Endothelial cell of umbilical vein (primary cell): Measurements from ENCODE around the gene SLC22A23. TPM values are rescaled to one million over a fixed set of nuclear protein-coding genes. Genes with fewer than 3 reads are reported as not detected.

Source experiments
- BruUV-seq: library from RNA; stranded (reverse); fragments of 400-500 nt; replicated peaks from 2 replicates; lab custom pipeline; 2021; lab: Mats Ljungman, UMichigan
- CTCF ChIA-PET: fragments of 300-600, 350-600 bp; sonication (Branson Sonifier 250); formaldehyde crosslinking; loops from one replicate; lab custom pipeline; 2021; ENCODE audit warnings: antibody characterized with exemption, inconsistent platforms; lab: Charles Lee
- POLR2A ChIA-PET: fragments of 300-600, 350-600 bp; sonication (Branson Sonifier 250); formaldehyde crosslinking; loops from one replicate; lab custom pipeline; 2021; ENCODE audit warnings: antibody characterized with exemption, inconsistent platforms; lab: Charles Lee
- DNase-seq: peaks from one replicate; pipeline ENCODE4 v3.0.0-alpha.2; 2011; ENCODE audit warnings: low read depth, low spot score
- FAIRE-seq: peaks from 2 replicates; lab custom pipeline; 2011; peaks lifted over from hg19 to GRCh38; lab: Jason Lieb, UNC
- H2AFZ ChIP-seq: 2 replicates; pipeline ENCODE4 v1.6.0; 2012; ENCODE audit warnings: low read depth, low read length, control low read depth, inconsistent platforms
- H3K27ac ChIP-seq: 2 replicates; pipeline ENCODE4 v1.5.1; 2011; ENCODE audit warnings: low read depth, mild to moderate bottlenecking, control low read depth, low read length, moderate library complexity; ENCODE audit not compliant: insufficient read depth
- H3K27me3 ChIP-seq, 2 experiments: 2 replicates each; pipeline versions ENCODE4 v1.6.0 to v1.6.1; 2011; ENCODE audit warnings: low read length in 2 of 2, mixed read lengths in 1 of 2; ENCODE audit not compliant: control insufficient read depth in 2 of 2, insufficient read depth in 2 of 2
- H3K36me3 ChIP-seq, 2 experiments: 2 replicates in 1 of 2; 3 replicates in 1 of 2; pipeline ENCODE4 v1.5.1; 2011; ENCODE audit warnings: low read length in 2 of 2, mild to moderate bottlenecking in 1 of 2, moderate library complexity in 1 of 2; ENCODE audit not compliant: control insufficient read depth in 2 of 2, insufficient read depth in 2 of 2; ENCODE audit errors: extremely low read depth in 1 of 2
- H3K4me1 ChIP-seq: 3 replicates; pipeline ENCODE4 v1.5.1; 2011; ENCODE audit warnings: mild to moderate bottlenecking, low read length; ENCODE audit not compliant: control insufficient read depth, insufficient read depth; ENCODE audit errors: extremely low read depth
- H3K4me2 ChIP-seq: 2 replicates; pipeline ENCODE4 v1.6.1; 2011; ENCODE audit warnings: low read length, control low read depth, mixed read lengths; ENCODE audit not compliant: insufficient read depth
- H3K4me3 ChIP-seq, 3 experiments: fragments of 200-600 bp in 1 of 3; sonication (generic), shearing (Covaris generic) in 1 of 3; replicated peaks in 1 of 3; 2 replicates each; pipeline ENCODE4 v1.5.1; 2011 to 2016; ENCODE audit warnings: control low read depth in 3 of 3, low read length in 3 of 3, mild to moderate bottlenecking in 2 of 3, inconsistent platforms in 1 of 3, low read depth in 1 of 3, moderate library complexity in 1 of 3; ENCODE audit not compliant: insufficient read depth in 1 of 3
- H3K79me2 ChIP-seq: 2 replicates; pipeline ENCODE4 v1.6.0; 2012; ENCODE audit warnings: low read length, inconsistent platforms; ENCODE audit not compliant: control insufficient read depth, insufficient read depth
- H3K9ac ChIP-seq: replicated peaks from 2 replicates; pipeline ENCODE3; 2011; ENCODE audit warnings: low read length, control low read depth; ENCODE audit not compliant: insufficient read depth; ENCODE audit errors: extremely low read depth
- H3K9me1 ChIP-seq: replicated peaks from 3 replicates; pipeline ENCODE4 v1.6.0; 2011; ENCODE audit warnings: mild to moderate bottlenecking, low read length; ENCODE audit not compliant: control insufficient read depth, insufficient read depth; ENCODE audit errors: extremely low read depth
- H3K9me3 ChIP-seq: replicated peaks from 2 replicates; pipeline ENCODE4 v1.5.1; 2012; ENCODE audit warnings: low read length, inconsistent platforms; ENCODE audit not compliant: control insufficient read depth, insufficient read depth
- H4K20me1 ChIP-seq: replicated peaks from 2 replicates; pipeline ENCODE3; 2011; ENCODE audit warnings: mild to moderate bottlenecking, low read length; ENCODE audit not compliant: control insufficient read depth, insufficient read depth; ENCODE audit errors: extremely low read depth
- CTCF ChIP-seq, 2 donors: IDR thresholded peaks; 1 replicate in 1 of 2; 2 replicates in 1 of 2; pipeline ENCODE4 v1.5.1; 2011; ENCODE audit warnings: low read length in 2 of 2, mild to moderate bottlenecking in 2 of 2, moderate library complexity in 2 of 2, control low read depth in 1 of 2, inconsistent platforms in 1 of 2, low read depth in 1 of 2; ENCODE audit not compliant: insufficient read depth in 1 of 2; ENCODE audit errors: extremely low read depth in 1 of 2
- EZH2 ChIP-seq: IDR thresholded peaks from 2 replicates; pipeline ENCODE4 v1.6.1; 2012; ENCODE audit warnings: borderline replicate concordance, low read depth, mild to moderate bottlenecking, moderate library complexity, low read length, inconsistent platforms; ENCODE audit not compliant: severe bottlenecking
- FOS ChIP-seq: IDR thresholded peaks from 2 replicates; pipeline ENCODE4 v1.6.1; 2011; ENCODE audit warnings: mild to moderate bottlenecking, low read length, moderate library complexity, borderline replicate concordance; ENCODE audit not compliant: insufficient read depth
- GATA2 ChIP-seq: IDR thresholded peaks from 2 replicates; pipeline ENCODE4 v1.7.0; 2011; ENCODE audit warnings: low read depth, mild to moderate bottlenecking, moderate library complexity, mixed read lengths, low read length; ENCODE audit not compliant: insufficient read length, insufficient read depth
- JUN ChIP-seq: IDR thresholded peaks from 2 replicates; pipeline ENCODE4 v1.6.1; 2011; ENCODE audit warnings: borderline replicate concordance, low read depth; ENCODE audit not compliant: insufficient read length, insufficient read depth
- MYC ChIP-seq: IDR thresholded peaks from one replicate; pipeline ENCODE4 v1.6.1; 2011; ENCODE audit warnings: mild to moderate bottlenecking, low read depth, low read length
- POLR2A ChIP-seq: IDR thresholded peaks from 2 replicates; pipeline ENCODE4 v1.6.1; 2012; ENCODE audit warnings: low read depth, mild to moderate bottlenecking, control low read depth, low read length
- POLR2AphosphoS5 ChIP-seq: IDR thresholded peaks from 2 replicates; pipeline ENCODE4 v1.6.1; 2012; ENCODE audit warnings: low read depth, mild to moderate bottlenecking, control low read depth, low read length, moderate library complexity; ENCODE audit not compliant: insufficient read depth
- dilution Hi-C: fragments of 300-500 bp; cut with MboI; formaldehyde crosslinking; loops from one replicate; pipeline ENCODE4 v1.15.0; 2019; ENCODE audit warnings: low sequenced_read_pairs; ENCODE audit not compliant: extremely low pct_ligation_motif_present
- intact Hi-C: fragments of 100-400 bp; cut with micrococcal nuclease; formaldehyde crosslinking; loops from one replicate; pipeline ENCODE4 v1.10.0; 2022
- polyA plus RNA-seq, 4 experiments: library from polyadenylated mRNA; depleted of rRNA in 3 of 4; stranded (reverse) in 3 of 4; unstranded in 1 of 4; fragments of >200 nt; gene quantifications; 2 replicates each; pipeline versions ENCODE4 v1.2.1 to v1.2.3, GENCODE V29; 2011 to 2012; ENCODE audit warnings: missing spikeins in 1 of 4
- total RNA-seq: library from RNA; stranded (reverse); gene quantifications from 2 replicates; pipeline ENCODE4 v1.2.3, GENCODE V29; 2021
- TF ChIP-seq, protein P1 (sequence below): IDR thresholded peaks from 2 replicates; pipeline ENCODE4 v1.6.1; 2011; ENCODE audit not compliant: insufficient read depth, insufficient read length

SLC22A23 gene
- total and polyA plus RNA-seq, 2 donors (not counting 3 experiments of a cell fraction or from before 2014, with no cell fraction given), result 4.2 to 14.3 TPM

DNA sequence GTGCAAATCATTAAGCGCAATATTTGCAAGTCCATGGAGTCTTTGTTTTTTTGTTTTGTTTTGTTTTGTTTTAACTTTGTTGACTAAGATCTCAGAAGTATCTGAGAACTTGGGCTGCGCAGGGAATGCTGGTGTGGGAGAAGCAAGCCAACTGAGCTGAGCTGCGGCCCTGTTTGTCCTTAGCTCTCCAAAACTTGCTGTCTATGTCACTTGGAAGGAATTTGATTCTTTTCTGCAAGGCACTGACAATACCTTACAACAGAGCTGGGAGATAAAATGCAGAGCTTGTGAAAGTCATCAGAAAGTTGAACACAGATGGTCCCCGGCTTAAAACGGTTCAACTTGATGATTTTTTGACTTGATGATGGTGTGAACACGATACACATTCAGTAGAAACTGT is 5.4 kb downstream of the SLC22A23 start:
- Histone ChIP-seq H4K20me1 (no peaks in the 10 kb centered on the region), H3K36me3 (no peaks in the 10 kb centered on the region), H3K4me2 (no peak overlapping the region), H3K4me1 (no peaks in the 10 kb centered on the region), H3K79me2 (no peaks in the 10 kb centered on the region), H3K27me3 (peaks cover 7 to 20% of the 10 kb centered on the region in 2 experiments), H3K9me3 (no peaks in the 10 kb centered on the region), H3K27ac (no peak overlapping the region), H3K4me3 (no peak overlapping the region), H2AFZ (no peak overlapping the region), H3K9me1 (no peaks in the 10 kb centered on the region), H3K9ac (no peak overlapping the region)
- TF ChIP-seq FOS, result no peak
- TF ChIP-seq, protein P1, sequence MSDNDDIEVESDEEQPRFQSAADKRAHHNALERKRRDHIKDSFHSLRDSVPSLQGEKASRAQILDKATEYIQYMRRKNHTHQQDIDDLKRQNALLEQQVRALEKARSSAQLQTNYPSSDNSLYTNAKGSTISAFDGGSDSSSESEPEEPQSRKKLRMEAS, result no peak
- POLR2A ChIA-PET, result no interaction called here
- intact Hi-C loops (no loop called here), dilution Hi-C loops (no loop called here)
- DNase-seq, result no peak
- CTCF ChIA-PET, result no interaction called here
- BruUV-seq, result no TSS peak
- no peak for FAIRE-seq

- no peak overlapping the region for H3K9ac ChIP-seq
- no peaks in the 10 kb centered on the region for H4K20me1 ChIP-seq
- no peak overlapping the region for H3K27ac ChIP-seq
- no peak overlapping the region for H3K4me2 ChIP-seq
- no TSS peak for BruUV-seq
- H2AFZ ChIP-seq, result no peak overlapping the region
- H3K79me2 ChIP-seq, result no peaks in the 10 kb centered on the region
- intact Hi-C loops, result no loop called here
- POLR2A ChIA-PET, result no interaction called here
- FAIRE-seq (no peak), DNase-seq (no peak)
- H3K36me3 ChIP-seq, result no peaks in the 10 kb centered on the region
- H3K9me1 ChIP-seq, result no peaks in the 10 kb centered on the region
- TF ChIP-seq CTCF (IDR thresholded peaks at IDR 0.05; ENCODE audit: extremely low read depth in 1 of 2, insufficient read depth in 1 of 2, low read depth in 1 of 2, low read length in 2 of 2), result no peak
- TF ChIP-seq, protein P1, result no peak
- no peak for TF ChIP-seq GATA2
- TF ChIP-seq POLR2A, result no peak
- no peak for TF ChIP-seq FOS
- no peak for TF ChIP-seq JUN
- TF ChIP-seq POLR2AphosphoS5, result no peak
- TF ChIP-seq MYC, result no peak
- no peak for TF ChIP-seq EZH2
- H3K27me3 ChIP-seq, result peaks cover 7 to 20% of the 10 kb centered on the region in 2 experiments
- no peaks in the 10 kb centered on the region for H3K9me3 ChIP-seq
- CTCF ChIA-PET, result no interaction called here
- no peak overlapping the region for H3K4me3 ChIP-seq
- dilution Hi-C loops, result no loop called here
- no peaks in the 10 kb centered on the region for H3K4me1 ChIP-seq
Measured at GRCh38 chr6:3450888-3451287, 6.0 kb downstream of the SLC22A23 start.
